HUES6 (cell line): ENCODE results near the gene ULK4.
"Not testable (repeated sequence)": the region's sequence is repeated elsewhere in the genome, so short reads cannot be mapped to it uniquely, and the experiment has no call there.

ENCODE experiments used
- H3K27ac ChIP-seq: 2 replicates; pipeline ENCODE4 v1.7.0; 2013; ENCODE audit warnings: low read depth, mild to moderate bottlenecking, low read length, inconsistent platforms
- H3K27me3 ChIP-seq: 2 replicates; pipeline ENCODE4 v1.6.1; 2013; ENCODE audit warnings: low read length; ENCODE audit not compliant: control insufficient read depth, insufficient read depth
- H3K36me3 ChIP-seq: 2 replicates; pipeline ENCODE4 v1.6.1; 2013; ENCODE audit warnings: low read length; ENCODE audit not compliant: control insufficient read depth, insufficient read depth
- H3K4me1 ChIP-seq: 2 replicates; pipeline ENCODE4 v1.6.1; 2013; ENCODE audit warnings: low read length; ENCODE audit not compliant: control insufficient read depth, insufficient read depth
- H3K4me3 ChIP-seq: 2 replicates; pipeline ENCODE4 v1.5.1; 2013; ENCODE audit warnings: low read depth, low read length
- H3K9ac ChIP-seq: one replicate; pipeline ENCODE4 v1.6.1; 2013; ENCODE audit warnings: mild to moderate bottlenecking, low read length
- H3K9me3 ChIP-seq: 2 replicates; pipeline ENCODE4 v1.6.1; 2013; ENCODE audit warnings: low read depth, low read length; ENCODE audit not compliant: control insufficient read depth, insufficient read depth

ULK4 gene

GRCh38 chr3:41405466-41405865 is 556.4 kb downstream of the ULK4 start:
- no peaks in the 10 kb centered on the region for H3K4me1 ChIP-seq
- H3K9me3 ChIP-seq = no peaks in the 10 kb centered on the region
- H3K36me3 ChIP-seq = no peaks in the 10 kb centered on the region
- no peak overlapping the region for H3K9ac ChIP-seq
- H3K27me3 ChIP-seq = no peaks in the 10 kb centered on the region
- H3K4me3 ChIP-seq = no peak overlapping the region
- H3K27ac ChIP-seq = no peak overlapping the region

- H3K27ac ChIP-seq = no peak overlapping the region
- no peak overlapping the region for H3K9ac ChIP-seq
- no peak overlapping the region for H3K4me3 ChIP-seq
- H3K9me3 ChIP-seq = no peaks in the 10 kb centered on the region
- no peaks in the 10 kb centered on the region for H3K27me3 ChIP-seq
- no peaks in the 10 kb centered on the region for H3K36me3 ChIP-seq
- H3K4me1 ChIP-seq = no peaks in the 10 kb centered on the region
Measured at GRCh38 chr3:41404582-41404981, 557.3 kb downstream of the ULK4 start.

- Histone ChIP-seq H3K9me3 (no peaks in the 10 kb centered on the region), H3K4me3 (no peak overlapping the region), H3K27ac (no peak overlapping the region), H3K36me3 (no peaks in the 10 kb centered on the region), H3K9ac (no peak overlapping the region), H3K4me1 (no peaks in the 10 kb centered on the region), H3K27me3 (no peaks in the 10 kb centered on the region)
Measured at GRCh38 chr3:41394896-41395295, 567.0 kb downstream of the ULK4 start.

GRCh38 chr3:41370765-41371535 is 591.0 kb downstream of the ULK4 start:
- H3K4me3 ChIP-seq, H3K36me3 ChIP-seq, H3K9ac ChIP-seq, H3K9me3 ChIP-seq, H3K27me3 ChIP-seq, H3K27ac ChIP-seq: not testable (repeated sequence)
- H3K4me1 ChIP-seq = peaks cover 32% of the 10 kb centered on the region

- Histone ChIP-seq H3K9me3 (no peaks in the 10 kb centered on the region), H3K27ac (no peak overlapping the region), H3K4me1 (peaks cover 39% of the 10 kb centered on the region), H3K4me3 (no peak overlapping the region), H3K27me3 (no peaks in the 10 kb centered on the region), H3K9ac (no peak overlapping the region), H3K36me3 (no peaks in the 10 kb centered on the region)
Measured at GRCh38 chr3:41370307-41370706, 591.6 kb downstream of the ULK4 start.

- Histone ChIP-seq H3K4me3 (no peak overlapping the region), H3K36me3 (no peaks in the 10 kb centered on the region), H3K9ac (no peak overlapping the region), H3K4me1 (peaks cover 43% of the 10 kb centered on the region), H3K27me3 (no peaks in the 10 kb centered on the region), H3K27ac (no peak overlapping the region), H3K9me3 (no peaks in the 10 kb centered on the region)
Measured at GRCh38 chr3:41369838-41370237, 592.1 kb downstream of the ULK4 start.

GRCh38 chr3:41365973-41366372 is 595.9 kb downstream of the ULK4 start:
- Histone ChIP-seq H3K9ac (no peak overlapping the region), H3K4me3 (no peak overlapping the region), H3K27me3 (no peaks in the 10 kb centered on the region), H3K9me3 (no peaks in the 10 kb centered on the region), H3K4me1 (peaks cover 67% of the 10 kb centered on the region), H3K36me3 (no peaks in the 10 kb centered on the region), H3K27ac (0 out of 2 replicates have a peak overlapping the region, but pooled peaks have one; percentile 23)

GRCh38 chr3:41364736-41365135 is 597.2 kb downstream of the ULK4 start:
- peak overlapping the region; percentile 23; the same call in 1 of the 2 replicates for H3K27ac ChIP-seq

GRCh38 chr3:41363830-41364523 is 597.9 kb downstream of the ULK4 start:
- Histone ChIP-seq H3K36me3 (no peaks in the 10 kb centered on the region), H3K4me1 (peaks cover 54% of the 10 kb centered on the region), H3K9ac (no peak overlapping the region), H3K27me3 (no peaks in the 10 kb centered on the region), H3K4me3 (no peak overlapping the region), H3K27ac (0 out of 2 replicates have a peak overlapping the region, but pooled peaks have one; percentile 35), H3K9me3 (no peaks in the 10 kb centered on the region)

More at GRCh38 chr3:41364736-41365135, 597.2 kb downstream of the ULK4 start:
- Histone ChIP-seq H3K9ac (no peak overlapping the region), H3K9me3 (no peaks in the 10 kb centered on the region), H3K36me3 (no peaks in the 10 kb centered on the region), H3K27me3 (no peaks in the 10 kb centered on the region), H3K4me1 (peaks cover 54% of the 10 kb centered on the region), H3K4me3 (no peak overlapping the region)

GRCh38 chr3:41362638-41363559 is 599.0 kb downstream of the ULK4 start:
- H3K36me3 ChIP-seq = no peaks in the 10 kb centered on the region
- no peak overlapping the region; the same call in 1 of the 2 replicates for H3K4me3 ChIP-seq
- H3K9ac ChIP-seq = peak overlapping the region; percentile 17
- no peaks in the 10 kb centered on the region for H3K27me3 ChIP-seq
- H3K4me1 ChIP-seq = peaks cover 54% of the 10 kb centered on the region
- H3K9me3 ChIP-seq = no peaks in the 10 kb centered on the region
- H3K27ac ChIP-seq = no peak overlapping the region
